LNCaP clone FGC (cell line): ENCODE data around the gene PRKN.

ENCODE experiments used
- DNase-seq: peaks from one replicate; pipeline ENCODE4 v3.0.0-alpha.2; 2011; ENCODE audit warnings: low read depth
- H3K4me3 ChIP-seq: 2 replicates; pipeline ENCODE4 v1.5.1; 2011; ENCODE audit warnings: mild to moderate bottlenecking, low read depth, low read length, control low read depth
- CTCF ChIP-seq: IDR thresholded peaks from 2 replicates; pipeline ENCODE4 v1.5.1; 2012; ENCODE audit warnings: mild to moderate bottlenecking; ENCODE audit not compliant: control insufficient read depth, insufficient read depth; ENCODE audit errors: extremely low read depth

The PRKN gene

GRCh38 chr6:162260027-162260426, 467.5 kb downstream of the PRKN start:
- no peak for TF ChIP-seq CTCF
- DNase-seq = no peak

GRCh38 chr6:162258647-162259046, 468.9 kb downstream of the PRKN start:
- DNase-seq = no peak
- no peak overlapping the region for H3K4me3 ChIP-seq
- TF ChIP-seq CTCF = no peak

More at GRCh38 chr6:162260027-162260426, 467.5 kb downstream of the PRKN start:
- H3K4me3 ChIP-seq = no peak overlapping the region

- no peak for DNase-seq
- no peak overlapping the region for H3K4me3 ChIP-seq
Observed at GRCh38 chr6:162256361-162256760, 471.2 kb downstream of the PRKN start.

GRCh38 chr6:162251257-162251656, 476.3 kb downstream of the PRKN start:
- no peak overlapping the region for H3K4me3 ChIP-seq
- no peak for DNase-seq
- peak; percentile 34; the same call in 1 of the 2 replicates for TF ChIP-seq CTCF

More at GRCh38 chr6:162256361-162256760, 471.2 kb downstream of the PRKN start:
- TF ChIP-seq CTCF = no peak

- H3K4me3 ChIP-seq = no peak overlapping the region
- no peak for TF ChIP-seq CTCF
- DNase-seq = no peak
Observed at GRCh38 chr6:162249907-162250642, 477.5 kb downstream of the PRKN start.

- TF ChIP-seq CTCF = no peak
- H3K4me3 ChIP-seq = no peak overlapping the region
- no peak for DNase-seq
Observed at GRCh38 chr6:162245830-162246420, 481.6 kb downstream of the PRKN start.
